ENCODE results near the gene TENT4B. TPM values are rescaled to one million over a fixed set of nuclear protein-coding genes. Genes with fewer than 3 reads are reported as not detected.

TENT4B gene
- 13.5 TPM in 2 replicates for total RNA-seq
- long read RNA-seq, partial matches to known transcripts = 2 of 11 reads
- long read RNA-seq, other reads (novel, unspliced or antisense) = 9 of 11 reads

DNA sequence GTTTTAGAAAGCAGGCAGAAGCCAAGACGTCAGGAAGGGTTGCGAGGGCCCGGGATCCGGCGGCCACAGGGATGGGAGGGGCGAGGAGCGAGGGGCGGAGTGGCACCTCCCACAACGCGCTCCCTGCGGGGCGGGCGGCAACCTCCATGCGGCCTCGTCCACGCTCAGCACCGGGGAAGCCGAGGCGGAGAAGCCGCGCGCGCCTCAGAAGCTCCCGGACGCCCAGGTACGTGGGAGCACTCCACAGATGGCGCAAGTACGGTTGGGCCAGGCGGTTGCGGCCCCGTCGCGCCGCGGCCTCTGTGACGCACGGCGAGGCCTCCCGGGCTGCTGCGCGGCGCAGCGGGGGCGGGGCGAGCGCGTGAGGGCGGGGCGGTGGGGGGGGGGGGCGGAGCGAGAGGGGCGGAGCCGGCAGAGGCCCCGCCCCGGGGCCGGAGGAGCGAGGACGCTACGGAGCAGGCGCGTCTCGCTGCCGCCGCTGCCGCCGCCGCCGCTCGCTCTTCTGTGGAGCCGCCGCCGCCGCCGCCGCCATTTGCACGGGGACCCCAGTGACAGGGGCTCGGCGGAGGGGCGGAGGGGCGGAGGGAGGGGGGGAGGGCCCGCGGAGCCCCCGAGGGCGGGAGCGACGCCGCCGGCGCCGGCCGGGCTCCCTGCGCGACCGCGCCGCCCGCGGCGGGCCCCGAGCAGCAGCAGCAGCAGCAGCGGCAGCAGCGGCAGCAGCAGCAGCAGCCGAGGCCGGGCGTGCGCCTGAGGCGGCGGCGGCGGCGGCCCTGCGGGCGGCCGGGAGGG is at the start of gene TENT4B:
TENT4B (plus strand) TSS at position 500 of the 789 bp plus-strand sequence. CDS start 316 bp downstream, outside the sequence.
- Mint-ChIP-seq H3K4me1 (ENCODE audit: low read depth) (peaks cover 18% of the 10 kb centered on the region), H3K27me3 (no peaks in the 10 kb centered on the region), H3K36me3 (ENCODE audit: insufficient read depth) (no peaks in the 10 kb centered on the region), H3K9me3 (ENCODE audit: low read depth) (no peaks in the 10 kb centered on the region), H3K4me3 (ENCODE audit: low read depth) (peak within 1 kb of the TSS; percentile 87), H3K27ac (peak within 1 kb of the TSS; percentile 90)
- TF ChIP-seq, protein P1, sequence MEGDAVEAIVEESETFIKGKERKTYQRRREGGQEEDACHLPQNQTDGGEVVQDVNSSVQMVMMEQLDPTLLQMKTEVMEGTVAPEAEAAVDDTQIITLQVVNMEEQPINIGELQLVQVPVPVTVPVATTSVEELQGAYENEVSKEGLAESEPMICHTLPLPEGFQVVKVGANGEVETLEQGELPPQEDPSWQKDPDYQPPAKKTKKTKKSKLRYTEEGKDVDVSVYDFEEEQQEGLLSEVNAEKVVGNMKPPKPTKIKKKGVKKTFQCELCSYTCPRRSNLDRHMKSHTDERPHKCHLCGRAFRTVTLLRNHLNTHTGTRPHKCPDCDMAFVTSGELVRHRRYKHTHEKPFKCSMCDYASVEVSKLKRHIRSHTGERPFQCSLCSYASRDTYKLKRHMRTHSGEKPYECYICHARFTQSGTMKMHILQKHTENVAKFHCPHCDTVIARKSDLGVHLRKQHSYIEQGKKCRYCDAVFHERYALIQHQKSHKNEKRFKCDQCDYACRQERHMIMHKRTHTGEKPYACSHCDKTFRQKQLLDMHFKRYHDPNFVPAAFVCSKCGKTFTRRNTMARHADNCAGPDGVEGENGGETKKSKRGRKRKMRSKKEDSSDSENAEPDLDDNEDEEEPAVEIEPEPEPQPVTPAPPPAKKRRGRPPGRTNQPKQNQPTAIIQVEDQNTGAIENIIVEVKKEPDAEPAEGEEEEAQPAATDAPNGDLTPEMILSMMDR (IDR thresholded peaks at IDR 0.05; ENCODE audit: unreplicated experiment) = no peak
- DNase-seq (ENCODE audit: low spot score, unreplicated experiment) = peak; percentile 72

DNA sequence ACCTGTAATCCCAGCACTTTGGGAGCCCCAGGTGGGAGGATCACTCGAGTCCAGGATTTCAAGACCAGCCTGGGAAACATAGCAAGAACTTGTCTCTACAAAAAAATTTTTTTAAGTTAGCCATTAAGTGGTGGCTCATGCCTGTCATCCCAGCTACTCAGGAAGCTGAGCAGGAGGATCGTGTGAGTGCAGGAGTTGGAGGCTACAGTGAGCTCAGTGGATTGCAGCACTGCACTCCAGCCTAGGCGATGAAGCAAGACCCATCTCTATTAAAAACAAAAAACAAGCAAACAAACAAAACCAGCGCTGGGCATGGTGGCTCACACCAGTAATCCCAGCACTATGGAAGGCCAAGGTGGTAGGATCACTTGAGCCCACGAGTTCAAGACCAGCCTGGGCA is 49.3 kb upstream of the TENT4B start:
- DNase-seq (ENCODE audit: low spot score, unreplicated experiment) = no peak
- H3K27ac Mint-ChIP-seq = no peak overlapping the region
- no peaks in the 10 kb centered on the region for H3K27me3 Mint-ChIP-seq
- TF ChIP-seq, protein P1 (IDR thresholded peaks at IDR 0.05; ENCODE audit: unreplicated experiment) = no peak
- peaks cover 13% of the 10 kb centered on the region for H3K36me3 Mint-ChIP-seq (ENCODE audit: insufficient read depth)
- H3K4me3 Mint-ChIP-seq (ENCODE audit: low read depth) = no peak overlapping the region
- H3K4me1 Mint-ChIP-seq (ENCODE audit: low read depth) = no peaks in the 10 kb centered on the region
- H3K9me3 Mint-ChIP-seq (ENCODE audit: low read depth) = no peaks in the 10 kb centered on the region

DNA sequence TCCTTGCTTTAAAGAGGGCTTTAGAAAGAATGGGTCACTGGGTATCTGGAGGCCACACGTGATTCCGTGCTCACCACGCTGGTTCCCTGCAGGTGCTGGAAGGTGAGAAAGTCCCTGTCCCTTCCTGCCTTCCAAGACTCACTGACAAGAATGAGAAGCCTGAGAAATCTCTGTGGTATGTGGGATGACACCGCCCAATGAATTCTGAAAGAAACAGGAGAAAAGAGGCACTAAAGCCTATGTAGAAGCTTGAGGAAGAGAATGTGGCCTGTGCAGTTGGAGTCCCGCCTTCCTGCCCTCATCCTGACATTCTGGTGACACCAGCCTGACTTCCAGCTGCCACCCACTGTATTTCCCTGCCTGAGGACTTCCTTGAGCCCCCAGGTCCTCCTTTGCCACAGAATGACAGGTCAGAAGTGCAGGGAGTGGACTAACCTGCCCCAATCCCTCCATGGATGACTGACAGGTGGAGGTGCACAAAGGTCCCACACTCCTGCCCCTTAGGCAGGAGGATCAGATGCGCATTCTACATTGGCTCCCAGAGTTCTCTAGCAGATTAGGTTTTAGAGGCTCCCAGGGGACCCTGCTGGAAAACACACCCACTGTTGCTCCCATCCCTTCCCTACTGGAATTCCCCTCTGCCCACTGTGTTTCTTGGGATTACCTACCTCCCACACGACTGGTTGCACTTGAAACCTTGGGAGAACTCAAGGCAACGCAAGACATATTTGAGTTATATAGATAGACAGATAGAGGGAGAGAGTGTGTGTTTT is 38.6 kb upstream of the TENT4B start:
- Mint-ChIP-seq H3K4me1 (ENCODE audit: low read depth) (no peaks in the 10 kb centered on the region), H3K36me3 (ENCODE audit: insufficient read depth) (no peaks in the 10 kb centered on the region), H3K27me3 (no peaks in the 10 kb centered on the region), H3K27ac (no peak overlapping the region), H3K9me3 (ENCODE audit: low read depth) (peaks cover under 1% of the 10 kb centered on the region), H3K4me3 (ENCODE audit: low read depth) (no peak overlapping the region)
- TF ChIP-seq, protein P1 (IDR thresholded peaks at IDR 0.05; ENCODE audit: unreplicated experiment) = no peak
- no peak for DNase-seq (ENCODE audit: low spot score, unreplicated experiment)

DNA sequence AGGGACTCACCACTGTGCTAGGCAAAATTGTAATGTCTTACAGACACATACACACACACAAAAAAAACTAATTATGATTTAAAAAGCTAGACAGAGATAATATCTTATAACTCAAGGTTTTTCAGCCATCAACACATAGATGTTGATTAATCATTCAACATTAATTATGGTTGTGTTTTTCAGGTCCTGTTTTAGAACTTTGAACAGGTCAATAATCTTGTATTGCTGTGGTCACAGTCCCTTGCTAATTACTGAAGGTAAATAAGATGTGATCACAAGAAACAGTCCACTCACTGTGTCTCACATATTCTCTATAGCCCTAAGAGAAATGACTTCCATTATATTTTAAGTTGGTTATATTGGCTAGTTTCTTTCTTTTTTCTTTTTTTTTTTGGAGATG is 32.4 kb upstream of the TENT4B start:
- H3K4me3 Mint-ChIP-seq (ENCODE audit: low read depth) = no peak overlapping the region
- TF ChIP-seq, protein P1 (IDR thresholded peaks at IDR 0.05; ENCODE audit: unreplicated experiment) = no peak
- DNase-seq (ENCODE audit: low spot score, unreplicated experiment) = no peak
- no peaks in the 10 kb centered on the region for H3K36me3 Mint-ChIP-seq (ENCODE audit: insufficient read depth)
- H3K27me3 Mint-ChIP-seq = no peaks in the 10 kb centered on the region
- no peak overlapping the region for H3K27ac Mint-ChIP-seq
- peaks cover 4% of the 10 kb centered on the region for H3K9me3 Mint-ChIP-seq (ENCODE audit: low read depth)
- peaks cover 3% of the 10 kb centered on the region for H3K4me1 Mint-ChIP-seq (ENCODE audit: low read depth)

DNA sequence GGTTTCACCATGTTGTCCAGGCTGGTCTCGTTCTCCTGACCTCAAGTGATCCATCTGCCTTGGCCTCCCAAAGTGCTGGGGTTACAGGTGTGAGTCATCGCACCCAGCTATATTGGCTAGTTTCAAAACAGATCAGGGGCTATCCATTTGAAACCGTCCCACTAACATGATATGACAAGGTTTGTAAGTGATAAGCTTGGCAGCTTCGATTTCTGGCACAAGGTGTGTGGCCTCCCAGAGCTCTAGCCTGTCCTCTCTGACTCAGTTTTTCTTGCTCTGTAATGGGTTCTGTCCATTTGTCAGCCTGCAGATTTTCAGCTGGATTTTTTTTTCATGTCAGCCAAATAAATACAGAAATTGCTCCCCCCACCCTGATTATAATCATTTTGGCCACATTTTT is 31.8 kb upstream of the TENT4B start:
- TF ChIP-seq, protein P1 (IDR thresholded peaks at IDR 0.05; ENCODE audit: unreplicated experiment) = no peak
- H3K27me3 Mint-ChIP-seq = no peaks in the 10 kb centered on the region
- H3K9me3 Mint-ChIP-seq (ENCODE audit: low read depth) = peaks cover 4% of the 10 kb centered on the region
- no peak overlapping the region for H3K4me3 Mint-ChIP-seq (ENCODE audit: low read depth)
- DNase-seq (ENCODE audit: low spot score, unreplicated experiment) = no peak
- H3K4me1 Mint-ChIP-seq (ENCODE audit: low read depth) = peaks cover 3% of the 10 kb centered on the region
- no peak overlapping the region for H3K27ac Mint-ChIP-seq
- no peaks in the 10 kb centered on the region for H3K36me3 Mint-ChIP-seq (ENCODE audit: insufficient read depth)

Data from progenitor cell of endocrine pancreas (in vitro differentiated cells).